Mesodermal cell (in vitro differentiated cells): Measurements from ENCODE around the gene DRAP1.

Experiments used
- H3K27ac ChIP-seq: 2 replicates; pipeline ENCODE4 v1.7.0; 2013; ENCODE audit warnings: mild to moderate bottlenecking, low read depth, low read length, moderate library complexity; ENCODE audit not compliant: severe bottlenecking
- H3K36me3 ChIP-seq: 2 replicates; pipeline ENCODE4 v1.7.1; 2013; ENCODE audit warnings: mild to moderate bottlenecking, low read length, moderate library complexity; ENCODE audit not compliant: control insufficient read depth, insufficient read depth
- H3K4me1 ChIP-seq: one replicate; pipeline ENCODE4 v1.7.1; 2013; ENCODE audit warnings: mild to moderate bottlenecking, low read length; ENCODE audit not compliant: insufficient read depth, control insufficient read depth, poor library complexity, severe bottlenecking
- H3K4me3 ChIP-seq: 2 replicates; pipeline ENCODE4 v1.7.0; 2013; ENCODE audit warnings: low read length, control low read depth, mild to moderate bottlenecking; ENCODE audit not compliant: insufficient read depth, poor library complexity, severe bottlenecking; ENCODE audit errors: extremely low read depth
- H3K9me3 ChIP-seq: 2 replicates; pipeline ENCODE4 v1.7.1; 2013; ENCODE audit warnings: mild to moderate bottlenecking, low read length, moderate library complexity; ENCODE audit not compliant: control insufficient read depth
- WGBS, 2 experiments: methylation state at CpG; one replicate each; pipeline ENCODE4 v1.1.5; 2013; ENCODE audit warnings: missing lambda C conversion rate in 2 of 2; ENCODE audit not compliant: insufficient coverage in 2 of 2; 5-methylcytosine and 5-hydroxymethylcytosine counted together

DRAP1 gene

GRCh38 chr11:65954771-65955170, 35.5 kb downstream of the DRAP1 start:
- Histone ChIP-seq H3K9me3 (no peaks in the 10 kb centered on the region), H3K27ac (no peak overlapping the region), H3K4me3 (no peak overlapping the region), H3K4me1 (no peaks in the 10 kb centered on the region), H3K36me3 (no peaks in the 10 kb centered on the region)
- 79 to 88% methylated on average over 3 to 6 of the region's 8 CpGs for WGBS, 2 experiments

- Histone ChIP-seq H3K4me1 (peaks cover 5% of the 10 kb centered on the region), H3K36me3 (no peaks in the 10 kb centered on the region), H3K27ac (no peak overlapping the region), H3K9me3 (no peaks in the 10 kb centered on the region), H3K4me3 (no peak overlapping the region)
- WGBS, 2 experiments = 75 to 100% methylated on average over 1 of the region's 4 CpGs
These were observed 39.1 kb downstream of the DRAP1 start for GRCh38 chr11:65958291-65958690.

GRCh38 chr11:65958774-65959420, 39.7 kb downstream of the DRAP1 start:
- Histone ChIP-seq H3K4me3 (no peak overlapping the region), H3K36me3 (peaks cover 4% of the 10 kb centered on the region), H3K27ac (no peak overlapping the region), H3K9me3 (no peaks in the 10 kb centered on the region), H3K4me1 (peaks cover 5% of the 10 kb centered on the region)
- WGBS, 2 experiments = 81 to 92% methylated on average over 16 to 17 of the region's 17 CpGs

- WGBS, 2 experiments = 64 to 71% methylated on average over 10 to 12 of the region's 16 CpGs
- H3K36me3 ChIP-seq = peaks cover 23% of the 10 kb centered on the region
- no peaks in the 10 kb centered on the region for H3K9me3 ChIP-seq
- peak overlapping the region; percentile 86 for H3K4me3 ChIP-seq
- peaks cover 5% of the 10 kb centered on the region for H3K4me1 ChIP-seq
- peak overlapping the region; percentile 94 for H3K27ac ChIP-seq
These were observed 41.6 kb downstream of the DRAP1 start for GRCh38 chr11:65960824-65961266.

GRCh38 chr11:65961267-65962140, 42.3 kb downstream of the DRAP1 start, which contains the start of gene SART1:
Gene SART1, plus strand, starts transcription at chr11:65961734. Its CDS starts 47 bp downstream, at chr11:65961781.
- H3K36me3 ChIP-seq = peaks cover 30% of the 10 kb centered on the region
- peak within 1 kb of the TSS; percentile 94 for H3K27ac ChIP-seq
- H3K4me1 ChIP-seq = peaks cover 5% of the 10 kb centered on the region
- WGBS, 2 experiments = 0% methylated on average over 76 to 91 of the region's 97 CpGs
- no peaks in the 10 kb centered on the region for H3K9me3 ChIP-seq
- peak within 1 kb of the TSS; percentile 86 for H3K4me3 ChIP-seq

- H3K9me3 ChIP-seq = no peaks in the 10 kb centered on the region
- WGBS, 2 experiments = 8 to 11% methylated on average over 6 to 12 of the region's 13 CpGs
- peak overlapping the region; percentile 86 for H3K4me3 ChIP-seq
- H3K4me1 ChIP-seq = peaks cover 5% of the 10 kb centered on the region
- H3K27ac ChIP-seq = no peak overlapping the region
- H3K36me3 ChIP-seq = peaks cover 36% of the 10 kb centered on the region
These were observed 42.9 kb downstream of the DRAP1 start for GRCh38 chr11:65962141-65962564.

- peaks cover 64% of the 10 kb centered on the region for H3K36me3 ChIP-seq
These were observed 45.7 kb downstream of the DRAP1 start for GRCh38 chr11:65964906-65965305.

GRCh38 chr11:65965986-65966762, 46.9 kb downstream of the DRAP1 start:
- WGBS, 2 experiments = 98 to 99% methylated on average over 34 of the region's 36 CpGs
- H3K4me1 ChIP-seq = peaks cover 5% of the 10 kb centered on the region
- no peak overlapping the region for H3K27ac ChIP-seq
- H3K36me3 ChIP-seq = peaks cover 70% of the 10 kb centered on the region
- H3K4me3 ChIP-seq = no peak overlapping the region
- no peaks in the 10 kb centered on the region for H3K9me3 ChIP-seq

More at GRCh38 chr11:65964906-65965305, 45.7 kb downstream of the DRAP1 start:
- Histone ChIP-seq H3K9me3 (no peaks in the 10 kb centered on the region), H3K4me1 (peaks cover 5% of the 10 kb centered on the region), H3K4me3 (no peak overlapping the region), H3K27ac (no peak overlapping the region)
- 81 to 94% methylated on average over 6 to 7 of the region's 10 CpGs for WGBS, 2 experiments

- 94 to 95% methylated on average over 21 to 23 of the region's 30 CpGs for WGBS, 2 experiments
- H3K27ac ChIP-seq = no peak overlapping the region
- H3K9me3 ChIP-seq = no peaks in the 10 kb centered on the region
- no peak overlapping the region for H3K4me3 ChIP-seq
- peaks cover 5% of the 10 kb centered on the region for H3K4me1 ChIP-seq
- peaks cover 79% of the 10 kb centered on the region for H3K36me3 ChIP-seq
These were observed 48.2 kb downstream of the DRAP1 start for GRCh38 chr11:65967329-65967934.
